LoVo (cell line): ENCODE measurements around the gene SERPING1.

Source experiments
- DNase-seq: peaks from one replicate; pipeline ENCODE4 v3.0.0-alpha.2; 2016; ENCODE audit warnings: low spot score

The SERPING1 gene

DNA sequence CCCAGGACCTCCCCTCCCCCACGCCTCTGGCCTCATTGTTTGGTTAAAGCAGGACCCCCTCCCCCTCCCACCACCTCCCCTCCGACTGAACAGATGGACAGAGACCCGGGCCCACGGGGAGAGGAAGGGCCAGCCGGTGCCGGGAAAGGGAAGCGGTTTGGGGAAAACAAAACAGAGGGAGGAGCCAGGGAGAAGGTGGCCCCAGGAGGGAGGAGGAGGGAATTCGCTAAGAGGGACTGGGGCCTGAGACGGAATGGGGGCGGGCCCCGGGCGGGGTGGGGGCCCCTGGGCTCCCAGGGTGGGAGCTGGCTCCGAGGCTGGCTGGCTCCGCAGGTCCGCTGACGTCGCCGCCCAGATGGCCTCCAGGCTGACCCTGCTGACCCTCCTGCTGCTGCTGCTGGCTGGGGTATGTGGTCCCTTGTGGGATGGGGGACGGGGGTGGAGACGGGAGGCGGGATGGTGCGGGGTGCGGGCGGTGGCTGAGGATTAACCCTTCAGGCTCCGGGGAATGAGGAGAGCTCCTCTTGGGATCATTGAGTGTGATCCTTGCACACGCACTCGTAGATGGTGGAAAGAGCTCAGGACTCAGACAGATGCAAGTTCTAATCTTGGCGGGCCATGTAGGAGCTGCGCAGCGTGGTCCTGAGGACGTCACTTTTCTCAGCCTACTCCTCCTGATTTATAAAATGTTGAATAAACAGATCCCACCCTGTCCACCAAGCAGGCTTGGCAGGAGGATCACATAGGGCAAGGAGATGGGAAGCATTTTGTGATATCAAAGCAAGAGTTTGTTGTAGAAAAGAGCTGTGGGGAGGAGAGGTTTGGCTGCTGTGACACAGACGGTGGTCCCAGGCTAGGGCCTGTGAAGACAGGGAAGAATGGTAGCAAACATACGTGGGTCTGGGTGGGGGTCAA is 688 bp downstream of the SERPING1 start:
- no peak for DNase-seq

DNA sequence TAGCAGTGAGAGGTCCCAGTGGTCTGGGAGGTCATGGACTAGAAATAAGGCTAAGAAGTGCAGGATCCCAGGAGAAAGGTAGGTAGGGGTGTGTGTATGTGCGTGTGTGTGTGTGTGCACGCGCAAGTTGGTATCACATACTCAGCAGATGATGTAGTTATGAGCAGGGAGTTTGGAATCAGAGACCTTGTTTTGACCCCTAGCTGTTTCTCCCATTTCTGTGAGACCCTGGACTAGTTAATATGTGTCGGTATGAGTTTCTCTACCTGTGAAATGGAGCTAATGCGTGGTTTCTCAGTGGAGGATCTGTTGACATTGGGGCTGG is 1.3 kb downstream of the SERPING1 start:
- DNase-seq, result no peak

DNA sequence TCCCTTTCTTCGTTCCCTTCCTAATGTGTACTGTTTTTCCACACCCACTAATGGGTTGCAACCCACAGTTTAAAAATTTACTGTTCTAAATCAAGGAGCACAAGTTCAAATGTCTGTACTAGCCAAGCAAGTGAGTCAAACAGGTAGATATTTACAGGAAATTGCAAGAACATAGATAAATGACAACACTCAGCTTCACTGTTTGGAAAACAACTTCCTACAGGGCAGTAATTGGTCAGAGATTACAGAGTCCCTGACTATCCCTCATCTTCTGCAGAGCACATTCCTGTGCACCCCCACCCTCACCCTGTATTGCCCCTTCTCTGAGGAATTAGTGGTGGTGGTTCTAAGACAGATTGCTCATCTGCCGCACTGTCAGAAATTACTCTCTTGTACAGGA is 1.9 kb downstream of the SERPING1 start:
- DNase-seq, result no peak

DNA sequence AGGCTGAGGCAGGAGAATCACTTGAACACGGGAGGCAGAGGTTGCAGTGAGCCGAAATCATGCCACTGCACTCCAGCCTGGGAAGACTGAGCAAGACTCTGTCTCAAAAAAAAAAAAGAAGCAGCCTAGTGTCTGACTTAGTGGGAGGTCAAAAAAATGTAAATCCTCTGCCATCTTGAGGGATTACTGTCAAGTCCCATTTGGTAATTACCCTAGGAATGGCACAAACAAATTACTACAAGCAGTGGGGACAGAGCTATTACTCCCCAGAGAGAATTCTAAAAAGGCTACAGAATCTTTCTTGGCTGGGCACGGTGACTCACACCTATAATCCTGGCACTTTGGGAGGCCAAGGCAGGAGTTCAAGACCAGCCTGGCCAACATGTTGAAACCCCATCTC is 3.8 kb downstream of the SERPING1 start:
- no peak for DNase-seq

DNA sequence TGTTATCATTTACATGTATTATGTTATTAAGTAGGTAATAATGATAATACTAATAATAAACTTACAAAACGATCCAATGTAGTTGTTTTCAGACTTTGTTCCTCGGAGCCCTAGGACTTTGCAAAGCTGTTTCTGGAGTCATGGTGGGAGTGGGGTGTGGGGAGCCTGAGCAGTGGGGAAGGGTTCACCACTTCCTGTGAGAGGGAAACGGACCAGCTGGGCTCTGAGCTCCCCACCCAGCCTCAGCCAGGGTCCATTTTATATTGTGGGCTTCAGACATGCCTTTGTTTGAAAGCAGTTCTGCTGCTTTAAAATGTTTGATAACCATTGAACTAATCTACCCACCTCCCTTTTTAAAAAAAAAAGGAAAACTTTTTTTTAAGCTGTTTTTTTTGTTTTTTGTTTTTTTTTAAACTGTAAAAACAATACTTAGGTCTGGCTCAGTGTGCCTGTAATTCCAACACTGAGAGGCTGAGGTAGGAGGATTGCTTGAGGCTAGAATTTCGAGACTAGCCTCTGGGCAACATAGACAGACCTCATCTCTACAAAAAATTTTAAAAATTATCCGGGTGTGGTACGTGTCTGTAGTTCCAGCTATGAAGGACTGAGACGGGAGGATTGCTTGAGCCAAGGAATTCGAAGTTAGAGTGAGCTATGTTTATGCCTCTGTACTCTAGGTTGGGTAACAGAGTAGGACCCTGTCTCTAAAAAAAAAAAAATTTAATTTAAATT is 7.0 kb downstream of the SERPING1 start:
- no peak for DNase-seq

DNA sequence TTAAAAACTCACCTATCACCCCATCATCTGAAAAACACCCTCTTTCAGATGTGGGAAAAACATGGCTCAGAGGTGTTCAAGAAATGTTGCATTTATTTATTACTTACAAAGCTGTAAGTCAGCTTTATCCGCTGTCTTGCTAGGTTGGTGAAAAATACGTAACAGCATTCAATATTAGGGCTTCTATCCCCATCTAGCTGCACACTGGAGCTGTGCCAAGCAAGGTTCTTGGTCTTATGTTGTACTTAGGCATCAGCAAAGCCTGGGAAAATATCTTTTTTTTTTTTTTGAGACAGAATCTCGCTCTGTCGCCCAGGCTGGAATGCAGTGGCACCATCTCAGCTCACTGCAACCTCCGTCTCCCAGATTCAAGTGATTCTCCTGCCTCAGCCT is 7.5 kb downstream of the SERPING1 start:
- DNase-seq, result no peak

DNA sequence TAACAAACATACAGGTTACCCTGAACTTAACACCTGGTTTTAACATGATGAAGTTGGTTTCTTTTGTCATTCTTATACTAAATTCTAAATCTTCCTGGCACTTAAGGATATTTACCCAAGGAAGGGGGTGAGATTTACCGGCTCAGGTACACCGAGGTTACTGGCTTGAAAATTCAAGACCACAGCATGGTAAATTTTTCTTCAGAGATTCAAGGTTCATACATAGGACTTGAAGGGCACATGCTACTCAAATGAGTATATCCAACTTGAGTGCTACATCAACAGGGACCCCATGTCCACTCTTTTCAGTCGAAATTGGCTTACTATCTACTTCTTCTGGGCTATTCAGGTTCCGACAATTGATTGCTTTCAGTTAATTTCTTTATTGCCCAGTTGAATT is 12.7 kb downstream of the SERPING1 start:
- no peak for DNase-seq

DNA sequence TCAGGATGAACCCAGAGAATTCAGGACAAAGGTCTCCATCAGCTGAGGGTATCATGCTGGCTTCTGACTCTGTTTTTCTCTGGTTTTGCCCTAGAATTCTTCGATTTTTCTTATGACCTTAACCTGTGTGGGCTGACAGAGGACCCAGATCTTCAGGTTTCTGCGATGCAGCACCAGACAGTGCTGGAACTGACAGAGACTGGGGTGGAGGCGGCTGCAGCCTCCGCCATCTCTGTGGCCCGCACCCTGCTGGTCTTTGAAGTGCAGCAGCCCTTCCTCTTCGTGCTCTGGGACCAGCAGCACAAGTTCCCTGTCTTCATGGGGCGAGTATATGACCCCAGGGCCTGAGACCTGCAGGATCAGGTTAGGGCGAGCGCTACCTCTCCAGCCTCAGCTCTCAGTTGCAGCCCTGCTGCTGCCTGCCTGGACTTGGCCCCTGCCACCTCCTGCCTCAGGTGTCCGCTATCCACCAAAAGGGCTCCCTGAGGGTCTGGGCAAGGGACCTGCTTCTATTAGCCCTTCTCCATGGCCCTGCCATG is 16.8 kb downstream of the SERPING1 start:
- DNase-seq, result no peak

DNA sequence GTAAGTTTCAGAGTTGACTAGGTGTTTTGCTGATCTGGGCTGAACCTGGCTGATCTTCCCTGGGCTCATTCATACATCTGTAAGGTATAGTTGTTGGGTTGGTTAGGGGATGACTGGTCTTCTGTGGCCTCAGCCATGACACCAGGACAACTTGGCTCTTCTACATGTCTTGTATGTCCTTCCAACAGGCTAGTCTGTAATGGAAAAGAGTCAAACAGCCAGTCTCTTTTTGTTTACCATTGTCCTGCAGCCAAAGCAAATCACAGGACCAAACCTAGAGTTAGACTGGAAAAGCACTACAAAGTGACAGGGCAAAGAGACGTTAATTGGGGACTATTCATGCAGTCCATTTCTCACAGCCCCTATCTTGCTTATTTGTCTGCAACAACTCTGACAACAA is 17.8 kb downstream of the SERPING1 start:
- DNase-seq, result no peak

DNA sequence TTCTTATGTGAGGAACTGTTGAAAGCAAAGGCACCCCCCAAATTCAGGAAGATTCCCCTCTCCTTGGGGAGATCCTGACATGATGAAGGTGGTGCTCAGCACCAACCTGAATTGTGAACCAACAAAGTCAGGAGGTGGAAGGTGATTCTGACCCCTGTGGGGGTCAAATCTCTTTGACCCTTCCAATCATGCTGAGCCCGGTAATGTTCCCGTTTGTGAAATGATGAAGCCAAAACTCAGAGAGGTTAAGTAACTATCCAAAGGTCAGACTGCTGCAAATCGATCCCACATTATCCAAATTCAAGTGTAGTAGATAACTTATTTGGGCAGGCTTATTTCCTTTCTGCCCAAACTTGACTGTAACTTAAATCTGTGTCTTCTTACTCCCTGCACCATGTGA is 19.1 kb downstream of the SERPING1 start:
- no peak for DNase-seq

DNA sequence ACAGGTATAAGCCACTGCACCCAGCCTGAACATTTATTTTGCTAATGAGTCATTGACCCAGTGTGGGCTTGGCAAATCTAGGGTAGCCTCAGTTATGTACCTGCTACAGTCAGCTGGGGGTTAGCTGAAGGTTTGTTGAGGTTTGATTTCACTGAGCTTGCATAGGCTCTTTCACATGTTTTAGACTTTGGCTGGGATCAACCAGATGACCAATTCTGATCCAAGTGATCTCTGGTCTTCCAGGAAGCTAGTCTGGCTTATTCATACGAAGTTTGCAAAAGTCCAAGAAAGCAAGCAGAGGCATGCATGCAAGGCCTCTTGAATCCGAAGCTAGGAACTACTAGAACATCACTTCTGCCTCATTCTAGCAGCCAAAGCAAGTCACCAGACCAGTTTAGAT is 21.0 kb downstream of the SERPING1 start:
- DNase-seq, result no peak

DNA sequence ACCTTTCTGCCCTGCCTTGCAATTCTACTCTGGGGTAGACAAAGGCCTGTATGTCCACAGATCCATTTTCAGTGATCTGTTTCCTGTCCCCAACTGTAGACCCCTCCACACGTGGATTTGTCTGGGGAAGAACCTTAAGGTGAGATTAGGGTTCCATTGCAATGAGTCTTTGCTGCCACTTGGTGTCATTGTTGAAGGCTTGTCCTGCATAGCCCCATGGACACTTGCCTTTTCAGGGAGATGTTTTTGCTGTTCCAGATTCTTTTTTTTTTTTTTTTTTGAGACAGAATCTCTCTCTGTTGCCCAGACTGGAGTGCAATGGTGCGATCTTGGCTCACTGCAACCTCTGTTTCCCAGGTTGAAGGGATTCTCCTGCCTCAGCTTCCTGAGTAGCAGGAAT is 21.8 kb downstream of the SERPING1 start:
- DNase-seq, result no peak

DNA sequence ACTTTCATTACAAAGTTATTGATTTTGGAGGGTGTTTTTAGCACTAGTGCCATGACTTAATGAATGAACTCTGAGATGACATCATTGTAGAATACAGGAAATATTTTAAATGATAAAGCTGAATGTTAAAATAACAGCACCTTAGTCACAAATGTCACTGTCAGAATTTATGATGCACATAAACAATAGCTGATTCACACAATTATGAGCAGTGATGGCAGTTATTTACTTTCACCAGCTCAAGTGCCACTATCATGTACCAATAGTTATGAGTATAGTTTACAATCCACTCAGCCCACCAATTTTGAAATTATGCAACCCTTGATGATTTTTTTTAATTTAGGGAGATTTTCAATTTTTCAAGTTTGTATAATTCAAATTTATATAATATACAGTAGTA is 23.0 kb downstream of the SERPING1 start:
- no peak for DNase-seq

DNA sequence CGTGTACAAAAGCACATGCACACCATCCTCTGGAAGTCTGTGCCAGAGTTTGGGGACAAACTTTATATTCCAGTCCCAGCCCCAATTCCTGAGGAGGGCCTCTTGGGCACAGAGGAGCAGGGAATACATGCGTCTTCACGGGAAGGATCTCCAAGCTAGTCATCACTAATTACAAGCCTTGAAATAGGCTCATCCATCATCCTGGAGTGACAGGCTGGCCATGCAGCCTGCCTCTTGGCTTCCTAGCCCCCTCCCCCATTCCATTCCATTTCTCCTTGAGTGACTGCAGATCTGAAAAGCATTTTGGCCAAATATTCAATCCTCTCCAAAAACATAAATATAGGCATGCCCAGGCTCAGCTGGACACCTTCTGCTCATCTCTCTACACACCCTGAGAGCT is 24.8 kb downstream of the SERPING1 start:
- no peak for DNase-seq

DNA sequence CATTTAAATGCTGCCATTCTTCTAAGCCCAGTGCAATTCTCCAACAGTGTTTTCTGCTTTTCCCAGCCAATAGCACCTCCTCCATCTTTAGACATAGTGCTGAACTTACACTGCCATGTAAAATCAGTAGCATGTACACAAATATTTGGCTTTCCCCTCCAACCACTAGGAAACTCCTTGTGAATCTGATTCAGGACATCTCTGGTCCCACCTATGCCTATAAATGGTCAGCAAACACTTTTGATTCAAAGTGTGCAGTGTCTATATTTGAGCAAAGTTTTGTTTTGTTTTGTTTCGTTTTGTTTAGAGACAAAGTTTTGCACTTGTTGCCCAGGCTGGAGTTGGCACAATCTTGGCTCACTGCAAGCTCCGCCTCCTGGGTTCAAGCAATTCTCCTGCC is 27.4 kb downstream of the SERPING1 start:
- no peak for DNase-seq

DNA sequence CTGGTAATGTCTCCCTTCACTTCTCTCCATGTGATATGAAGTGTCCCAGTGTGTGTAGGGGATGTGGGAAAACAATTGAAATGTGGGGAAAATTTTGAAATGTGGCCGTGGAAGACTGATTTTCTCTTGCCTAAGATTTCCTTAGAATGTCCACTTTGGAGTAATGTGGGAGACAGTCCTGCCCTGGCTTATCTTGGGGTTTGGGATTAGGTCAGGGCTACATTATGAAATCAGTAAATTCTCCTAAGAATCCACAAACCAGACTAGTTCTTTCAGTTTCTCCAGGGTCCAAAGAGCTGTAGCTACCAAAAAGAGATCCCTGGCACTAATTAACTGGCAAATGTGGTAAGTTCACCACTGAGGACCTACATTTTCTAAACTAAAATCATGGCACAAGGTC is 29.4 kb downstream of the SERPING1 start:
- DNase-seq, result no peak

DNA sequence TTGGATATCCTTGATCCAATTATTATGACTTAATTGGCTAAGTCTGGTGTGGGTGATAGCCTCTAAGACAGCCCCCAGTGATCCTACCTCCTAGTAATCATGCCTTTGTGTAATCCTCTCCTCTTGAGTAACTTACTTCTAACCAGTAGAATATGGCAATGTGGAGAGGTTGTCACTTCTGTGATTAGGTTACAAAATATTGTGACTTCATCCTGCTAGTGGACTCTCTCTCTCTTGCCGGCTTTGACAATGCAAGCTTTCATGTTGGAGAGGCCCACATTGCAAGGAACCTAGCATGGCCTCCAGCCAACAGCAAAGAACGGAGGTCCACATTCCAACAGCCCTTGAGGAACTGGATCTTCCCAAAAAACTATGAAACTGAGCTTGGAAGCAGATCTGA is 32.7 kb downstream of the SERPING1 start:
- DNase-seq, result no peak

DNA sequence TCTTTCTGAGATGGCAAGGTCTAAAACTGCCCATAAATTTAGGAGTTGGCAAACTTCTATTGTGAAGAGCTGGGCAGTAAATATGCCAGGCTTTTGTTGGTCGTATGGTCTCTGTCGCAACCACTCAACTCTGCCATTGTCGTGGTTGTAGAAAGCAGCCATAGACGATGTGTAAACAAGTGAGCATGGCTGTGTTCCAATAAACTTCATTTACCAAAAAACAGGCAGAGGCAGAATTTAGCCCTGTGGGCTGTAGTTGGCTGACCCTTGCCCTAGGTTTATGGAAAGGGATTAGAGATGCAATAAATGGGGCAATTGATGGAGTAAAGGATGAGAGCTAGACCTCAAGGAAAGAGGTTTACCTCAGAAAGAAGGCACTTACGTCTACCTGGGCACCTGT is 34.6 kb downstream of the SERPING1 start:
- DNase-seq, result no peak

DNA sequence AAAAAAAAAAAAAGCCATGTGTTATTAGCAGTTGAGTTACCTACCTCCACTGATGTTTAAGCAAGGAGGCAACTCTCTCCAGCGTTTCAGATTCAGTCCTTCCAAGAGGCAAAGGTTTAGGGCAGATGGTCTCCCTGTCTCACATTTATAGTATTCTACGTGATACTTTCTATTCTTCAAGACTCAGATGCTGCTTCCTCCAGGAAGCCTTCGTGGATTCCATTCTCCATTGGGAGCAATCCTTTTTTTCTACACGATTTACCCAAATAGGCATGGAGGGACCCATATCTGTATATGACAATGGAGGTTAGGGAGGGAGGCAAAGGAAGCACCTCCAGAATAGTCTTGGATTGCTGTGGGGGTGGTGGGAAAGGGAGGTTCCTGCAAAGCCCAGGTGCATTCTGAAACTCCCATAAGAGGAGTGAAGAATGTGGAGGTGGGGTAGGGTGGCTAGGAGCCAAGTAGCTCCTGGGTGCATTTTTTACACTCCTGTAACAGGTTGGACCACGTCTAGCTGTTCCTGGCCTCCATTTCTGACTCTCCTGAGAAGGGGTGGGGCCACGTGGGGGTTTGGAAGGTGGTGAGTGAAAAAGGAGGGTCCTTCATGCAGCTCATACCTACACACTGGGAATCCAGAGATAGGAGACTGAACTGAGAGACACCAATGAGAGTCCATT is 36.0 kb downstream of the SERPING1 start:
- no peak for DNase-seq

DNA sequence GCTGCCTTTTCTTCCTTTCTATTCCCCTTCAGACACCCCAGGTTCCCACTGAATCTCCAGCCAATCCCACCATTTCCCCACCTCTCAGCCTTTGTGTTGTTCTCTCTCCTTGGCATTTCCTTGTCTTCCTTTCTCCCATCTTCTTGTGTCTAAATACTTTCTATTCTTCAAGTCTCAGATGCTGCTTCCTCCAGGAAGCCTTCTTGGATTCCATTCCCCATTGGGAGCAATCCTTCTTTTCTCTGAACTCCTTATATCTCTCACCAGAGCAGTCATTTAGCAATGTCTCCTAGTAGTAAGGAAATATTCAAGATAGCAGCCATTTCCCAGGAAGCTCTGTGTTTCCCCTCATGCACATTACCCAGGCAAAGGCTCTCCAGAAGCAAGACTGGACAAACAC is 36.8 kb downstream of the SERPING1 start:
- no peak for DNase-seq

DNA sequence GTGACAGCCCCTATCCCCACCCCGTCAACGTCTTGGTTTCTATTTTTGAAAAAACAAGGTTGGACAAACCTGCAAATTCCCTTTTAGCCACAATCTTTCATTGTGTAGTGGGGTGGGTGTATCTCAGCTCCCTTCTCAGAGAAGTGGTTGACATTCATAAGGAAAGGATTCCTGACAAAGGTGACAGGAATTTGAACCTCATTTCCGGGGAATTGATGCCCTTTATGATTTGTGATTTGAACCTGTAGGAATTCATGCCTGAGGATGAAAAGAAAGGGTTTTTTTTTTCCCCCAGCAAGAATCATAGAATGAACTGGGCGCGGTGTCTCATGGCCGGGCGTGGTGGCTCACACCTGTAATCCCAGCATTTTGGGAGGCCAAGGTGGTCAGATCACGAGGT is 37.8 kb downstream of the SERPING1 start:
- no peak for DNase-seq

DNA sequence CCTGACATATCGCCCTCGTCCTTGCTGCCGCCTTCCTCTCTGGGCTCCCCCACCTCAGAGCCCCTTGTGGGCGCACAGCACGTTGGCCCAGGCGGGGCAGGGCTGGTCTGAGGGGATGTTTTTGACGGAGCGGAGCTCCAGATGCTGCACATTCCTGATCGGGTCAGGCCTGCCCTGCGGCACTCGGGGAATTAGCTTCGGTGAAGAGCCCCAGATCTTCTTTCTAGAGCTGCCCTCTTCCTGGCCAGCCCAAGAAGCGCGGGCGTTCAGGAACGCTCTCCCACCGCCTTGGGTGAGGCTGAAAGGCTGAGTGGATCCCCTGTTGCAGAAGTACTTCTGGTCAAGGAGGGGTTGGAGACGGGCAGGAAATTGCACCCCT is 40.1 kb downstream of the SERPING1 start:
- no peak for DNase-seq
